Thyroid gland (tissue), 4 donors: ENCODE results near the gene ACACA.

Source experiments
- POLR2A ChIP-seq, 2 donors: fragments of 450-650 bp; IDR thresholded peaks; one replicate each; pipeline ENCODE4 v1.6.1; 2017; ENCODE audit warnings: antibody characterized with exemption in 2 of 2, mild to moderate bottlenecking in 2 of 2, moderate library complexity in 1 of 2
- TF ChIP-seq, protein P1 (sequence below), 6 experiments: fragments of 200-600 bp in 3 of 6; fragments of 450-650 bp in 3 of 6; sonication (generic) in 3 of 6; IDR thresholded peaks; one replicate each; pipeline ENCODE4 v1.5.1; 2016 to 2019; ENCODE audit warnings: antibody characterized with exemption in 6 of 6, mild to moderate bottlenecking in 2 of 6, inconsistent platforms in 1 of 6, moderate library complexity in 1 of 6

DNA sequence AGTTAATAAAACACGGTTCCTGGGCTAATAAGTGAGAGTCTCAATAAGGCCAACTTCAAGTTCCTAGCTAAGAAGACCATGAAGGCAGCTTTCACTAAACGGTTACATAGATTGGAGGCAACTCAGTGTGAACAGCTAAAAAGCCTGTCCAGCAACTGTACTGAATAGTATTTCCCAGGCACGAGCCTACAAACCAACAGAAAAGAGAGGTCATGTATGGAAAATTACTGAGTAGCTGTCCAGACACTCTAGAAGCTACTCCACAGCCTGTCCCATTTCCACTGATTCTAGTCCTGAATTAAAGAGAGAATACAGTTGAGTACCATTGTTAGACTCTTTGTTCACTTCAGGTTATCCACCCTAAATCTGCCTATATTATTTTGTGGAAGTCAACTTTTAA lies 67.3 kb downstream of the ACACA start:
- no peak for TF ChIP-seq POLR2A (IDR thresholded peaks at IDR 0.05)
- TF ChIP-seq, protein P1, sequence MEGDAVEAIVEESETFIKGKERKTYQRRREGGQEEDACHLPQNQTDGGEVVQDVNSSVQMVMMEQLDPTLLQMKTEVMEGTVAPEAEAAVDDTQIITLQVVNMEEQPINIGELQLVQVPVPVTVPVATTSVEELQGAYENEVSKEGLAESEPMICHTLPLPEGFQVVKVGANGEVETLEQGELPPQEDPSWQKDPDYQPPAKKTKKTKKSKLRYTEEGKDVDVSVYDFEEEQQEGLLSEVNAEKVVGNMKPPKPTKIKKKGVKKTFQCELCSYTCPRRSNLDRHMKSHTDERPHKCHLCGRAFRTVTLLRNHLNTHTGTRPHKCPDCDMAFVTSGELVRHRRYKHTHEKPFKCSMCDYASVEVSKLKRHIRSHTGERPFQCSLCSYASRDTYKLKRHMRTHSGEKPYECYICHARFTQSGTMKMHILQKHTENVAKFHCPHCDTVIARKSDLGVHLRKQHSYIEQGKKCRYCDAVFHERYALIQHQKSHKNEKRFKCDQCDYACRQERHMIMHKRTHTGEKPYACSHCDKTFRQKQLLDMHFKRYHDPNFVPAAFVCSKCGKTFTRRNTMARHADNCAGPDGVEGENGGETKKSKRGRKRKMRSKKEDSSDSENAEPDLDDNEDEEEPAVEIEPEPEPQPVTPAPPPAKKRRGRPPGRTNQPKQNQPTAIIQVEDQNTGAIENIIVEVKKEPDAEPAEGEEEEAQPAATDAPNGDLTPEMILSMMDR (IDR thresholded peaks at IDR 0.05) = no peak
